PFSK-1 (cell line): ENCODE measurements around the gene C4orf17.

ENCODE experiments used
- FOXP2 ChIP-seq: optimal IDR thresholded peaks from 2 replicates; pipeline ENCODE3; 2011; ENCODE audit warnings: borderline replicate concordance, control low read depth, inconsistent platforms; ENCODE audit not compliant: insufficient read depth; ENCODE audit errors: extremely low read length, extremely low read depth
- POLR2AphosphoS5 ChIP-seq: IDR thresholded peaks from 2 replicates; pipeline ENCODE4 v1.6.1; 2012; ENCODE audit warnings: low read depth, mild to moderate bottlenecking, control low read depth, low read length, moderate library complexity
- REST ChIP-seq, 2 experiments: IDR thresholded peaks; 2 replicates each; pipeline versions ENCODE4 v1.6.1 to v1.8.0; 2011 to 2012; ENCODE audit warnings: low read depth in 2 of 2, low read length in 2 of 2, control low read depth in 1 of 2, inconsistent platforms in 1 of 2, mild to moderate bottlenecking in 1 of 2, moderate library complexity in 1 of 2; ENCODE audit not compliant: insufficient read depth in 1 of 2
- SIN3A ChIP-seq: IDR thresholded peaks from 2 replicates; pipeline ENCODE4 v1.6.1; 2012; ENCODE audit warnings: mild to moderate bottlenecking, low read length, moderate library complexity, borderline replicate concordance; ENCODE audit not compliant: insufficient read depth
- TAF1 ChIP-seq: IDR thresholded peaks from 2 replicates; pipeline ENCODE4 v1.6.1; 2012; ENCODE audit warnings: low read length, control low read depth, borderline replicate concordance; ENCODE audit not compliant: insufficient read depth

- TF ChIP-seq REST (IDR thresholded peaks at IDR 0.05; ENCODE audit: insufficient read depth in 1 of 2, low read depth in 2 of 2, low read length in 2 of 2) (no peak), SIN3A (no peak), POLR2AphosphoS5 (no peak), TAF1 (no peak), FOXP2 (no peak)
Measured at GRCh38 chr4:99573735-99574368, 63.0 kb downstream of the C4orf17 start.
